Pancreas (tissue), 10 donors: Measurements from ENCODE around the gene ZNF296. TPM values are rescaled to one million over a fixed set of nuclear protein-coding genes. Genes with fewer than 3 reads are reported as not detected.

ENCODE experiments used
- ATAC-seq, 4 donors: fragments of 200-7000 bp; cut with Tn5 transposase; one replicate each; pipeline versions ENCODE4 v1.8.0 to v1.9.1; 2020; ENCODE audit warnings: mild to moderate bottlenecking in 4 of 4, moderate library complexity in 4 of 4
- DNase-seq, 6 donors: peaks; one replicate each; pipeline ENCODE4 v3.0.0-alpha.2; 2020
- FAIRE-seq: peaks from 2 replicates; lab custom pipeline; 2012; peaks lifted over from hg19 to GRCh38; lab: Jason Lieb, UNC
- H3K27ac ChIP-seq, 4 donors: fragments of 200-600 bp; sonication (generic); 1 replicate in 3 of 4; 2 replicates in 1 of 4; pipeline versions ENCODE4 v1.5.0 to v1.8.0; 2020
- H3K27me3 ChIP-seq, 4 donors: fragments of 200-600 bp; one replicate each; pipeline ENCODE4 v1.8.0; 2021
- H3K36me3 ChIP-seq, 3 donors: fragments of 200-600 bp; sonication (generic) in 1 of 3; one replicate each; pipeline versions ENCODE4 v1.5.0 to v1.8.0; 2020 to 2021
- H3K4me1 ChIP-seq, 3 donors: fragments of 200-600 bp; one replicate each; pipeline ENCODE4 v1.8.0; 2021
- H3K4me3 ChIP-seq, 4 donors: fragments of 200-600 bp; sonication (generic) in 2 of 4; one replicate each; pipeline versions ENCODE4 v1.5.0 to v1.8.0; 2020 to 2021
- H3K9me3 ChIP-seq, 4 donors: fragments of 200-600 bp; one replicate each; pipeline ENCODE4 v1.8.0; 2021
- WGBS, 2 donors: extraction: QIAGEN DNeasy Blood & Tissue Kit; methylation state at CpG; one replicate each; pipeline ENCODE4 v1.1.7; 2013; 5-methylcytosine and 5-hydroxymethylcytosine counted together
- intact Hi-C, 3 donors: fragments of 100-400 bp; cut with DNase I; formaldehyde crosslinking; loops; one replicate each; pipeline versions ENCODE4 v1.11.1 to v1.14.2; 2022
- polyA plus RNA-seq, 2 donors: library from polyadenylated mRNA; stranded (reverse); fragments of 200-250 nt; gene quantifications; one replicate each; pipeline ENCODE4 v1.2.3, GENCODE V29; 2013
- total RNA-seq, 6 donors: library from RNA; stranded (reverse); fragmentation: NEBNext Ultra II Directional in 4 of 6; extraction: Animal tissue kit (Norgen Biotek cat#: 25700) in 4 of 6; gene quantifications; one replicate each; pipeline versions ENCODE4 v1.2.1 to v1.2.4, GENCODE V29; 2021 to 2023
- TF ChIP-seq, protein P1 (sequence below), 4 donors: fragments of 200-600 bp; sonication (generic) in 3 of 4; IDR thresholded peaks; one replicate each; pipeline versions ENCODE4 v1.5.0 to v1.8.0; 2021; ENCODE audit warnings: antibody characterized with exemption in 4 of 4
- donor health status: healthy with polysubstance abuse.
- donor health status: DM: no; HTN: no; CAD: no; lungs with moderate emphysema.
- donor health status: DM: no; HTN: no; CAD: no.
- donor health status: control.
- donor health status: control.
- donor health status: Bipolar disorder and iron deficiency.
- donor health status: DM: yes; HTN: yes; CAD: no.
- donor health status: DM: no; HTN: no; CAD: no.
- donor health status: DM: no; HTN: no; CAD: no.
- donor health status: DM: yes; HTN: yes; CAD: no.

The ZNF296 gene
- total and polyA plus RNA-seq, 8 donors: 0.15 to 2.1 (median 0.47) TPM

DNA sequence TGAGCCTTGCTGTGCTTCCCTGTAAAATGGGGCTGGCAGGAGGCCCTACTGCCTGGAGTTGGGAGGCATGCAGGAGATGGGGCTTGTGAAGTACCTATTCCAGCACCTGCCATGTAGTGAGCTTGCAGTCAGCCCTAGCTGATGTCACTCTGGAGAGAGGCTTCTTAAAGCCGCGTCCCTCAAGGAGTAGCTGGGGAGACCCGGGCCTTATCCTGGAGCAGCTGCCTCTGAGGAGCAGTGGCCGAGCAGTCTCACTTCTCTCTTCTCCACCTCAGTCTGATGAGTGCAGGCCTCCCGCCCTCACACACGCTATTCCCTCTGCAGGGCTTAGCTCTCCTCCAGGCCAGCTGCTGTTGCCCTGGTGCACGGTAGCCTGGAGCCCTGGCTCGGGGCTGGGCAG is 19.4 kb downstream of the ZNF296 start:
- 93 to 94% methylated on average over 8 of the region's 8 CpGs for WGBS, 2 donors
- no peak for FAIRE-seq
- TF ChIP-seq, protein P1, sequence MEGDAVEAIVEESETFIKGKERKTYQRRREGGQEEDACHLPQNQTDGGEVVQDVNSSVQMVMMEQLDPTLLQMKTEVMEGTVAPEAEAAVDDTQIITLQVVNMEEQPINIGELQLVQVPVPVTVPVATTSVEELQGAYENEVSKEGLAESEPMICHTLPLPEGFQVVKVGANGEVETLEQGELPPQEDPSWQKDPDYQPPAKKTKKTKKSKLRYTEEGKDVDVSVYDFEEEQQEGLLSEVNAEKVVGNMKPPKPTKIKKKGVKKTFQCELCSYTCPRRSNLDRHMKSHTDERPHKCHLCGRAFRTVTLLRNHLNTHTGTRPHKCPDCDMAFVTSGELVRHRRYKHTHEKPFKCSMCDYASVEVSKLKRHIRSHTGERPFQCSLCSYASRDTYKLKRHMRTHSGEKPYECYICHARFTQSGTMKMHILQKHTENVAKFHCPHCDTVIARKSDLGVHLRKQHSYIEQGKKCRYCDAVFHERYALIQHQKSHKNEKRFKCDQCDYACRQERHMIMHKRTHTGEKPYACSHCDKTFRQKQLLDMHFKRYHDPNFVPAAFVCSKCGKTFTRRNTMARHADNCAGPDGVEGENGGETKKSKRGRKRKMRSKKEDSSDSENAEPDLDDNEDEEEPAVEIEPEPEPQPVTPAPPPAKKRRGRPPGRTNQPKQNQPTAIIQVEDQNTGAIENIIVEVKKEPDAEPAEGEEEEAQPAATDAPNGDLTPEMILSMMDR (IDR thresholded peaks at IDR 0.05): no peak

DNA sequence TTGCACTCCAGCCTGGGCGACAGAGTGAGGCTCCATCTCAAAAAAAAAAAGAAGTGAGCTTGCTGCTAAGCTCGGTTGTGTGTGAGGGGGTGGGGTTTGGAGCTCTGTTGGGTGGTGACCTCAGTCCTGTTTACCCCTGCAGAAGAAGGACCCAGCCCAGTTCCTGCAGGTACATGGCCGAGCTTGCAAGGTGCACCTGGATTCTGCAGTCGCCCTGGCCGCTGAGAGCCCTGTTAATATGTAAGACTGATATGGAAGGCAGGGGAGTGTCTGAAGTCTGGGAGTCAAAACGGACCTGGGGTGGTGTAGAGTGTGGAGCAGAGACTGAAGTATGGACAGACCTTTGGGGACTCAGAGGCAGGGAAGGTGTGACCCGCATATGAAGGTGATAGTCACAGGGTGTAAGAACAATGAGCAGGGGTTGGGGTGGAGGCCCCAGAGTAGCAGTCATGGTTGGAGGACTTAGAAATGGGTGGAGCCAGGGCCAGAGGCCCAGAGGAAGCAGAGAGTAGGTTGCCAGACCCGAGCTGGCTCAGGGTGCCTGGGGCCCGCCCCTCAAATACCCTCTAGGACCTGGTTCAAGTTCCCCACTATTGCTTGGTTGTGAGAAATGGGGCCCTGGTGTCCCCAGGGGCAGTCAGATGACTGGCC is 24.2 kb downstream of the ZNF296 start:
- Histone ChIP-seq H3K27ac (no peak overlapping the region), H3K27me3 (no peaks in the 10 kb centered on the region), H3K4me1 (peaks cover 5 to 22% (median 13%) of the 10 kb centered on the region in 3 donors), H3K9me3 (no peaks in the 10 kb centered on the region), H3K36me3 (peaks cover 3 to 33% (median 8%) of the 10 kb centered on the region in 3 donors), H3K4me3 (no peak overlapping the region)
- intact Hi-C loops: loop anchor here in 1 of 3 donors (10.0 kb wide), 1 partner anchor 147 kb away; the partner anchor contains the start of gene APOE
- ATAC-seq: peak in 1 of 4 donors; percentile 22
- TF ChIP-seq, protein P1 (IDR thresholded peaks at IDR 0.05): no peak
- FAIRE-seq: no peak
- no peak for DNase-seq
- 65 to 72% methylated on average over 9 of the region's 9 CpGs for WGBS, 2 donors

More for the DNA sequence above, 19.4 kb downstream of the ZNF296 start:
- H3K27ac ChIP-seq: no peak overlapping the region
- H3K9me3 ChIP-seq: no peaks in the 10 kb centered on the region
- peaks cover 8 to 78% (median 45%) of the 10 kb centered on the region in 3 donors for H3K36me3 ChIP-seq
- H3K4me3 ChIP-seq: no peak overlapping the region
- ATAC-seq: no peak
- no peaks in the 10 kb centered on the region for H3K4me1 ChIP-seq
- H3K27me3 ChIP-seq: no peaks in the 10 kb centered on the region
- no peak for DNase-seq
- intact Hi-C loops: loop anchor here in 1 of 3 donors (5.0 to 10.0 kb wide), 2 partner anchors 45 to 152 kb away; partner anchors contain the start of gene APOE

DNA sequence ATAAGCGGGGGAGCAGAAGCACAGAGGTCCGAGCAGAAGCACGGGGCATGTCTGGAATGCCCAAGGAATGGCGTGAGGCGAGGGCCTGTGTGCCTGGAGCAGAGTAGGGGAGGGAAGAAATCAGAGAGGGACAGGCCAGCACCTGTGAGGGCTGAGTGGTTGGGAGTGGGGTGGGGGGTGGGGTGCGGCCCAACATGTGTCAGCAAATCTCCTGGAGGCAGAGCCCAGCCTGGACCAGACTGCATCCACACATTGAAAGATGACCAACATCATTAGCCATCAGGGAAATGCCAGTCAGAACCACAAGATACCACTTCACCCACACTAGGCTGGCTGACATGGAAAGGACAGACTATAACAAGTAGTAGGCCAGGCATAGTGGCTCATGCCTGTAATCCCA is 26.2 kb downstream of the ZNF296 start:
- intact Hi-C loops: loop anchor here in 1 of 3 donors (10.0 kb wide), 1 partner anchor 145 kb away; the partner anchor contains the start of gene APOE
- no peak overlapping the region for H3K4me3 ChIP-seq
- H3K4me1 ChIP-seq: peaks cover 11 to 40% (median 28%) of the 10 kb centered on the region in 3 donors
- H3K9me3 ChIP-seq: no peaks in the 10 kb centered on the region
- no peak for ATAC-seq
- no peaks in the 10 kb centered on the region for H3K27me3 ChIP-seq
- TF ChIP-seq, protein P1 (IDR thresholded peaks at IDR 0.05): no peak
- H3K36me3 ChIP-seq: peaks cover 0 to 21% (median 0%) of the 10 kb centered on the region in 3 donors
- DNase-seq: no peak
- no peak overlapping the region for H3K27ac ChIP-seq
- no peak for FAIRE-seq
- WGBS, 2 donors: 88 to 93% methylated on average over 6 of the region's 6 CpGs

DNA sequence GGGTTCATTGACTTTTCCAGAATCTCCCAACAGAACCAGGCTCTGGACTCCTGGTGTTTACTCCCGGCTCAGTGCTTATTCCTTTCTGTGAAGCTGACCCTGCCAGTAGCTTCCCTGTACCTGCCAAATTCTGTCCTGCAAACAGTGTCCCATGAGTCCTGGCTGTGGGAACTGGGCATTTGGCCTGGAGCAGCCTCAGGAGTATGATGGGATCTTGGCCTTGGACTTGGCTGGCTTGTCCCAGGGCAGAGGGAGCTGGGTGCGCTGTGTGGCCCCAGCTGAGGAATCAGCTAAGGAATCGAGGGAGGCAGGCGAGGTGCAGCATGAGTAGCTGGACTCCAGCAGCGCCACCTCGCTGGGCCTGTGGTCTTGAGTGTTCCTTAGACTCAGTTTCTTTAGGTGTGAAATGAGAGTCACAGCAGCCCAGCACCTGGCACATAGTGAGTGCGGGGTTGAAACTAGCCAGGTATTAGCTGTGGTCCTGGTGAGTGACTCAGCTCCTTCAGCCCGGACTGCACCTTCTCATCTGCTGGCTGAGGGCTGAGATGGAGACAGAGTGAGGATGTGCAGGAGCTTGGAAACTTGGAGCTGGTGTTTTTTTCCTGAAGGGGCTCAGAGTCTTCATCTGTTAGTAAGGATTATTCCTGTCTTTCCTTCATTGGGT is 27.1 kb downstream of the ZNF296 start:
- Histone ChIP-seq H3K4me3 (no peak overlapping the region), H3K27ac (no peak overlapping the region), H3K27me3 (no peaks in the 10 kb centered on the region), H3K36me3 (peaks cover 0 to 21% (median 2%) of the 10 kb centered on the region in 3 donors), H3K9me3 (no peaks in the 10 kb centered on the region), H3K4me1 (peaks cover 11 to 45% (median 28%) of the 10 kb centered on the region in 3 donors)
- intact Hi-C loops: no loop called here
- no peak for FAIRE-seq
- peak in 5 of 6 donors; percentile 55 to 79 (median 67) for DNase-seq
- peak; percentile 59 to 79 (median 70) for ATAC-seq
- 44 to 46% methylated on average over 8 of the region's 8 CpGs for WGBS, 2 donors
- TF ChIP-seq, protein P1 (IDR thresholded peaks at IDR 0.05): no peak
